Measurements from ENCODE around the gene ANKRD60.

GRCh38 chr20:58277107-58277506, 48.7 kb upstream of the ANKRD60 start:
- no peak for TF ChIP-seq POLR2A (IDR thresholded peaks at IDR 0.05)
- TF ChIP-seq CTCF (IDR thresholded peaks at IDR 0.05) = no peak
- no peak for TF ChIP-seq EP300 (IDR thresholded peaks at IDR 0.05)
